ENCODE results near the gene AURKAIP1.

DNA sequence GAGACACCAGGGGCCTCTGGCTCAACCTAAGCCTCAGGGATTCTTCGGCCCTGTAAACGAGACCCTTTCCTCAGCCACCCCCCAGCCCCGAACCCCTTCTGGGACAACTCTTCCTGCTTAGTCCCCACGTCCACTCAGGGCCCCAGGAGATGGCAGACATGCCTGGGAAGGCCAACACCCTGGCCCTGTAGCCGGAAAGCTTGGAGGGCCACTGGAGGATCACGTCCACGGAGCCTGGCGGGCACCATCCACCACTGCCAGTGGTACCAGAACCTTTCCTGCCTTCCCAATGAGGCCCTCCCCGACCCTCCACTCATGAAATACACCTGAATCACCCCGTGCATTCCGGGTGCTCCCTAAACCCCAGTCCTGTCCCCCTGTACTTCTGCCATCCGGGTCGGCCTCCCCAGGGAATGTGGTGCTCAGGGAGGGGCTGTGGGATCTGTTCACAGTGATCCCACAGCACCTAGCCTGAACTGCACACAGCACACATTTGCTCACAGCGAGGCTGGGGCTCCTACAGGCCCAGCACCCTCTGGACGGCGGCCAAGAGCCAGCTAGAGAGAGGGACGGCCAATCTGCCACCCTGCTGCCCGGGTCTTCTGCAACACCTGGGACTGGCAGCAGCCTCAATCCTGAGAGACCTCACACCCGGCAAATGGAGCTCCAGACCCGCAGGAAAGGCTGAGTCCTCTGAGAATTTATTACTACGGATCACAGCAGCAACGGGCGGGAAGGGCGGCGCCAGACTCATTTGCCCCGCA lies 1.8 kb downstream of the AURKAIP1 start:
- no peak for TF ChIP-seq POLR2A (IDR thresholded peaks at IDR 0.05)
- TF ChIP-seq, protein P1, sequence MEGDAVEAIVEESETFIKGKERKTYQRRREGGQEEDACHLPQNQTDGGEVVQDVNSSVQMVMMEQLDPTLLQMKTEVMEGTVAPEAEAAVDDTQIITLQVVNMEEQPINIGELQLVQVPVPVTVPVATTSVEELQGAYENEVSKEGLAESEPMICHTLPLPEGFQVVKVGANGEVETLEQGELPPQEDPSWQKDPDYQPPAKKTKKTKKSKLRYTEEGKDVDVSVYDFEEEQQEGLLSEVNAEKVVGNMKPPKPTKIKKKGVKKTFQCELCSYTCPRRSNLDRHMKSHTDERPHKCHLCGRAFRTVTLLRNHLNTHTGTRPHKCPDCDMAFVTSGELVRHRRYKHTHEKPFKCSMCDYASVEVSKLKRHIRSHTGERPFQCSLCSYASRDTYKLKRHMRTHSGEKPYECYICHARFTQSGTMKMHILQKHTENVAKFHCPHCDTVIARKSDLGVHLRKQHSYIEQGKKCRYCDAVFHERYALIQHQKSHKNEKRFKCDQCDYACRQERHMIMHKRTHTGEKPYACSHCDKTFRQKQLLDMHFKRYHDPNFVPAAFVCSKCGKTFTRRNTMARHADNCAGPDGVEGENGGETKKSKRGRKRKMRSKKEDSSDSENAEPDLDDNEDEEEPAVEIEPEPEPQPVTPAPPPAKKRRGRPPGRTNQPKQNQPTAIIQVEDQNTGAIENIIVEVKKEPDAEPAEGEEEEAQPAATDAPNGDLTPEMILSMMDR (IDR thresholded peaks at IDR 0.05), result no peak
